Activated CD4-positive, alpha-beta T cell treated with anti-CD3 and anti-CD28 coated beads, Interleukin-2, amount 50 U/mL, for 24 hours (primary cell): ENCODE measurements around the gene SLC17A3.
A peak's percentile ranks its signal among the peaks of the same experiment; 100 is the strongest.

Source experiments
- DNase-seq, 2 donors: peaks; one replicate each; pipeline ENCODE4 v3.0.0-alpha.2; 2020; ENCODE audit warnings: low read depth in 1 of 2, low spot score in 1 of 2

Gene SLC17A3, protein sequence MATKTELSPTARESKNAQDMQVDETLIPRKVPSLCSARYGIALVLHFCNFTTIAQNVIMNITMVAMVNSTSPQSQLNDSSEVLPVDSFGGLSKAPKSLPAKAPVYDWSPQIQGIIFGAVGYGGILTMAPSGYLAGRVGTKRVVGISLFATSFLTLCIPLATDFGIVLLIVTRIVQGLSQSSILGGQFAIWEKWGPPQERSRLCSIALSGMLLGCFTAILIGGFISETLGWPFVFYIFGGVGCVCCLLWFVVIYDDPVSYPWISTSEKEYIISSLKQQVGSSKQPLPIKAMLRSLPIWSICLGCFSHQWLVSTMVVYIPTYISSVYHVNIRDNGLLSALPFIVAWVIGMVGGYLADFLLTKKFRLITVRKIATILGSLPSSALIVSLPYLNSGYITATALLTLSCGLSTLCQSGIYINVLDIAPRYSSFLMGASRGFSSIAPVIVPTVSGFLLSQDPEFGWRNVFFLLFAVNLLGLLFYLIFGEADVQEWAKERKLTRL

DNA sequence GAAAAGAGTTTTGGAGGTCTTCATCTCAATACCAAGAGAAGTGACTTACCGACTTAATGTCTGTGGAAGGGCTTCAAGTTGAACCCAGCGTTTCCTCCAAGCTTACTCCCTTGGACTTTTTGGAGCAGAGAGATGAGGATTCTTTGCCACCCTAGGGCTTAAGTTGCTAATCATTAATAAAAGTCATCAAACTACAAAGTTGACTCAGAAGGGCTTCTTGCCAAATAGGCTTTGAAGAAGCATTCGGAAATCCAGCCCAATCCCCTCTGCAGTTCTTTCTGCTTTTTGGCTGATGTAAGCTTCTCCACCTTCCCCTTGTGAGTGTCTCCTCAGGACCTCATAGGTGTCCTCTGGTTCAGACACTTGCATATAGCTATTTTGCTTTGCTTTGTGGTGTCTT, at the start of gene SLC17A3:
TSS of gene SLC17A3 (minus strand) at position 126 of the 400 bp plus-strand sequence. CDS start 5,856 bp downstream, outside the sequence.
- DNase-seq, result no peak

DNA sequence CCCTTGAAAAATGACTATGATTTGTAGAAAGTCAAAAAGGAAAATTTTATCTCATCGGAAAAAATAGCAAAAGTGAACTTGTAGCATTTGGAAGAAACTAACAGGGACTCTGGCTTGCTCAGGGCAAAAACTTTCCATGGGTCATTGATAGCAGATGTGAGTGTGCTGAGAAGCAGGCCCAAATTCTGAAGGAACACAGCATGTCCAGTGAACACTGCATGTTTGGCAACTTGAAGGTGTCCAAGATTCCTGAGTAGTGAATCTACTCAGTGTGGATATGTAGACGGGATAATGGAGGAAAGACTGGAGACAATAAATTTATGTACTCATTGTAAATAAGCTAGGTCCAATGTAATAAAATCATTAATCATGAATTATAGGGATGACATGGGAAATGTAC, 48.3 kb upstream of the SLC17A3 start:
- no peak for DNase-seq

DNA sequence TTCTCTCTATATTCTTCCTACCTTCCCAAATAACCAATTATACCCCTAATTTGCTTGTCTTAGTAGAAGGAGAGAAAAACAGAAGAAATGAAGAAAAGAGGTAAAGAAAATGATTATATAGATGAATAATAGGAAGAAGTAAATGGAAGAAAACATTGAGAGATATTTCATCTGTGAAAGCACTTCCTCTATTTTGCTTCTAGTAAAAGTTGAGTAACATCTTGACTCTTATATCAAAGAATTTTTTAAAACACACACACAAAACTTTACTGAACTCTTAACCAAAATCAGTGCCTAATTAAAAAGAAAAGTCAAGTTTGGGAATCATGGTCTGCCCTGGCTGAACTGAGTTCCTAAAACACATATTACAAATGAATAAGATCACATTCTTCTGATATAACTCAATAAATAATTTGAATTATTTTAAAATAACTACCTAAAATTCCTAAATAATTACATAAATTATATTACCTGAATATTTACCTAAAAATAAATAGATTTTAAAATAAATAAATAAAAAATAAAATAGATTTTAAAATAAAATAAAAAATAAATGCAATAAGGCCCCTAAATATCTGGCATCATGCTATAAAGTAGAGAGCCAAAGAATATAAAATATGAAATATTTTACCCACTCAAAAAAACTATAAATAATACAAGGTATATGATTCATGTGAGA, 47.6 kb upstream of the SLC17A3 start:
- no peak for DNase-seq

DNA sequence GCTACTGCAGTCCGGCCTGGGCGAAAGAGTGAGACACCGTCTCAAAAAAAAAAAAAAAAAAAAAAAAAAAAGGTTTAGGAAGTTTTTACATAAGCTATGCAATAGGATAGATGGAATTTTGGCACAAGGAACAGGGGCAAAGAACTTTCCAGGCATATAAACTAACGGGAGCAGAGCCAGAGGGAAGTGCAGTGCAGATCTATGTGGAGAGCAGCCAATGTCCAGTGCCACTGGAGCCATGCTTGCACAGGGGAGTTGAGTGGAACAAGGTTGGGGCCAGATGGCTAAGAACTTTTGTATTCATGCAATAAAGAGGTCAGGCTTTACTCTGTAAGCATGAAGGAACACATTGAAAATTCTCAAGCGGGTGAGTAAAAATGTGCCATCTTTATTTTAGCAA, 45.6 kb upstream of the SLC17A3 start:
- DNase-seq, result no peak

DNA sequence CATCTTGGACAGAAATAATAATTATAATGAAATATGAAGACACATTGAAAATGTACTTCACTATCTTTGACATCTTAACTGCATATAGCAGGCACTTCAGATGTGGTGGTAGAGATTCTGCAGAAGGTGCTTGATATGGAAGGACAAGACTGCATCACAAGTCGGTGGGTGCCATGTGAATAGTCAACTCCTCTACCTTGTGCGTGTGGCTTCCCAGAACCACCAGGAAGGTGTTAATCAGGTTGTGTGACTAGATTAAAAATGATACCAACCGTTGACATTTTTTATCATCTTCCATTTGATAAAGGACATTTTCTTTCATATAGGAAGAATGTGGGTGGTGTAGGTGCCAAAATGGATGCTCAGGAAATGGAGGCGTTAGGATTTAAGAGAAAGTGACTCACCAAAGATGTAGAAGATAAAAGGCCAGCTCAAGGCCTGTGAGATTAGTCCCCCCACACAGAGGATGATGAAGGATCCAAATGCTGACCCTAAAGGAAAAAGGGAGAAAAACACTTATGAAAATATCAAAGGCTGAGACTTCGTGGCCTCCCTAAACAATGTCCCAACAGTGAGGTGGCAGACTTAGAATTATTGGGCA, 44.1 kb upstream of the SLC17A3 start:
- DNase-seq, result peak in 1 of 2 donors; percentile 16

DNA sequence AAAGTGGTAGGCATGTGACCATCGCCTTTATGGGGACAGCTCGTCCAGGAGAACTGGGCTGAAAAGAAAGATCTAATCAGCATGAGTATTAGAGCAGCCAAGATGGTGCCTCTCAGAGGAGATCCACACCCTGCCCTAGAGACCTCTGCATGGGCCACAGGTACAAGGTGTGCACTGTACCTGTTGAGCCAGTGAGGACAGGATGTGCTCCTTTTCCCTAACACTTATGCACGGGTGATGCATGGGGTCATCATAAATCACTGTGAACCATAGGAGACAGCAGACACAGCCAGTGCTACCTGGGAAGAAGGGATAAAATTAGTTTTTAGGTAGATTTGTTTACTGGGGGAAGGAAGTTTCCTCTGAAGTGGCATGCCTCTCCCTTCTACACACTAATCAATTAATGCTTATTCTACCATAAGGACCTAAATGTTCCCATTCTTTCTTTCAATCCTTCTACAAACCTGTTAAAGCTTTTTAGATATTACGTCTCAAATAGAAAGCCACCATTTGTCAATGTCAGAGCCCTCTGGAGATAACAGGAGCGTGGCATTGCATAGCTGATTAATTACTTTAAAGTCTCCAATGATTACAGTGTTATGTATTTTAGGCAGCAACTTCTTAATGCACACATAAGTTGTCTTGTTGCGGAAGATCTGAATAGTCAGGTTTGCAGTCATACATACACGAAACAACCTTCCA, 42.9 kb upstream of the SLC17A3 start:
- DNase-seq, result no peak

DNA sequence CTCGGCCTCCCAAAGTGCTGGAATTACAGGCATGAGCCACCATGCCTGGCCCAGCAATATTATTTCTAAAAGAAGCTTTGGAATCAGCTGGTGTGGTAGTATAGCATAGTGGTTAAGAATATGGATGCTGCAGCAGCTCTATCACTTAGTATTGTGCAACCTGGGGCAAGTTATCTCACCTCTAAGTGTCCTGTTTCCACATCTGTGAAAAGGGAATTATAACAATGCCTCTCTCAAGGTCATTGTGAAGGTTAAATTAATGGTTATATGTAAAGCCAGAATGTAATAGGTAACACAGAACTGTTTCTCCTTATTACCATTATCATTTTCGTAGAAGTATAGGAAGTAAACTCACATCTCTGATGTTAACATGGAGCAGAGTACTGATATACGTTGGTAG, 42.3 kb upstream of the SLC17A3 start:
- no peak for DNase-seq

DNA sequence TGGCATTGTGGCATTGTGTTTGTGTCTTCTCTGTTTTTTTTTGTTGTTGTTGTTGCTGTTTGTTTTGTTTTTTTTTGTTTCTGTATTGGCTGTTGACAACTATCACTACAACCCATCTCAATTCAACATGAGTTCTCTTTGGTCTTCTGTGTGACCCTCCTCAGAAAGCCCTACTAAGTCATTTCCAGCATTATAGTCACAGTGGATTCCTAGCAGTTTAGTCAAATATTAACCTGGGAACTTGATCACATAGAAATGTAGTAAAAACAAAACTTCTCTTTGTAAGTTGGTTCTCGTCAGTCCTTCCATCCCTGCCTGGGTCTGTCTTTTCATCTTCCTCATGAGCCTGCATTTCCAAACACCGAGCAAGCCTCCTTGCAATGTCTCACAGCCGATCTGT, 39.7 kb upstream of the SLC17A3 start:
- DNase-seq, result no peak

DNA sequence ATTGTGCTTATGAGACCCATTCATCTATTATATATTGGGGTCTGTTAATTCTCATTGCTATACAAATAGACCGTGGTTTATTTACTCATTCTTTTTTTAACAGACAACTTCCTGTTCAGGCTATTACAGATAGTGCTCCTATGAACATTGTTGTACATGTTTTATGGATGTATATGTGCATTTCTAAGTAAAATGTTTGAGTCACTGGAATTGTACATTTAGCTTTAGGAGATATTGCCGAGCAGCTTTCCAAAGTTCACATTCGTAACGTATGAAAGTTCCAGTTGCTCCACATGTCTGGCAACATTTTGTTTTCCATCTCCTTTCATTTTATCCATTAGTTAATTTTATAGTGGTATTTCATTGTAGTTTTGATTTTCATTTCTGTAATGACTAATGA, 37.3 kb upstream of the SLC17A3 start:
- DNase-seq, result no peak

DNA sequence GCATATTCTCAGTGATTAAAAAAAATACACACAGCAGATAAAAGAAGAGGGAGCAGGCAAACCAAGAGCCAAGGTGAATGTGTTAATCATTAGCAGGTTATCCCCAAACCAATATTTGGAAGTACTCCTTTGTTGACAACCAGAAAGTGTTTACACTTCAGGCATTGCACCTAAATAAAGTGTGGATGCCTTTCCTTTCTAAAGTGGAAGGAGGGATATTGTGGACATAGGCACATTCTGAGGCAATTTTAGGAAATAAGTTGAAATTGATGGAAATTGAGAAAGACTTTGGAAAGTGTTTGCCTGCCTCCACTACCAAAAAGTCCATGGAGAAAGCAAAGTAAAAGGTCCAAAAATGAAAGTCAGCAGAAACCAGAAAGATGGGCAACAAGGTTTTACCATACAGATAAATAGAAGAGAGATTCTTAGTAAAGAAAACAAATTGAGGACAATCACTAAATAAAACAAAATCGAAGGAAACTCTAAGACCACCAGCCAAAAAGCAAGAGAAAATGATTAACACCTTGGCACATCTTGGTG, 33.5 kb upstream of the SLC17A3 start:
- no peak for DNase-seq

DNA sequence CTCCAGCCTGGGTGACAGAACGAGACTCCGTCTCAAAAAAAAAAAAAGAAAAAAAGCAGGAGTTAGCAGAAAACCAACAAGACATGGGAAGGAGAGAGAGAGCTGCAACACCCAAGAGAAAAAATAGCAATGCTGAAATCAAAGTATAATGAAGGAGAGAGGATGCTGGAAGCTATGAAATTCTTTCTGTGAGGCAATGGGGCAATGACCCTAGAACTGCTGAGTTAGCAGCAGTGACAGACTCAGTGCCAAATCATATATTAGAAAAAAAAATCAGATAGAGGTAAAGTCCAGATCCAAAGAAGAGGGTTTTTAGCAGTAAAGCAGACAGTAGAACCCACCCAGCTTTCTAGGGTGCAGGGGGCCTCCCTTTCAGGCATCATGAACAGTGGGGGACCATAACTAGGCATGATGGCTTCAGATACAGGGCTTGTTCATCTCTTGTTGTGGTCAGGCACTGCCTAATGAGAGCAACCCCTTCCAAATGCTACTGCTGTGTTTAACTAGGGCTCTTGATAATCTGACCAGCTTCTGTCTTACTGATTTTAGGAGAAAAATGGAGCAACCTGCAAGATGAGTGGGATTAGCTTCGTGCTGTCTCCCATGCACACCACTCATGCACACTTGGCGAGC, 29.5 kb upstream of the SLC17A3 start:
- no peak for DNase-seq

DNA sequence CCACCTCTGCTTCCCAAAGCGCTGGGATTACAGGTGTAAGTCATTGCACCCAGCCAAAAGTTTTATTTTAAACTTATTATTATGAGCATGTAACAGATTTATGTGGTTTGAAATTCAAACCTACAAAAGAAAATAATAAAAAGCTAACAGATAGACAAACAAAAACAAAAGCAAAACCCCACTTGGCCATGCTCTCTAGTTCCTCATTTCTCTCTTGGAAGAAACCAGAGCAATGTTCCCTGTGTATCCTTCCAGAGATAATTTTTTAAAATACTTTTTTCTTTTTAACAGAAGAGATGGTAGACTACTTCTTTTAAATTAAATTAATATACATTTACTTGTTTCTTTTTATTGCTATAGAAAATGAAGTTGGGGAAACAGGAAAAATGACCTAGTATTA, 28.0 kb upstream of the SLC17A3 start:
- no peak for DNase-seq

DNA sequence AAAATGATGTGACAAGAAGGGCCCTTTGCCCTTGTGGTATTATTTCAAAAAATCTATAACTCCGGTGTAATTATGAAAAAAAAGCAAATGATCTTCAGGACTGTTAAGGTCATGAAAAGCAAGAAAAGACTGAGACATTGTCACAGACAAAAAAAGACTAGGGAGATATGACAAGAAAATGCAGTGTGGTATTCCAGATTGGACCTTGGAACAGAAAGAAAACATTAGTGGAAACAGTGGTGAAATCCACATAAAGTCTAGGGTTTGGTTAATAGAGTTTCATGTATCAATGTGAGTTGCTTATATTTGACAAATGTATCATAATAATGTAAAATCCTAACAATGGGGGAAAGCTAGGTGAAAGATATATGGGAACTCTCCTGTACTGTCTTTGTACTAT, 26.8 kb upstream of the SLC17A3 start:
- no peak for DNase-seq

DNA sequence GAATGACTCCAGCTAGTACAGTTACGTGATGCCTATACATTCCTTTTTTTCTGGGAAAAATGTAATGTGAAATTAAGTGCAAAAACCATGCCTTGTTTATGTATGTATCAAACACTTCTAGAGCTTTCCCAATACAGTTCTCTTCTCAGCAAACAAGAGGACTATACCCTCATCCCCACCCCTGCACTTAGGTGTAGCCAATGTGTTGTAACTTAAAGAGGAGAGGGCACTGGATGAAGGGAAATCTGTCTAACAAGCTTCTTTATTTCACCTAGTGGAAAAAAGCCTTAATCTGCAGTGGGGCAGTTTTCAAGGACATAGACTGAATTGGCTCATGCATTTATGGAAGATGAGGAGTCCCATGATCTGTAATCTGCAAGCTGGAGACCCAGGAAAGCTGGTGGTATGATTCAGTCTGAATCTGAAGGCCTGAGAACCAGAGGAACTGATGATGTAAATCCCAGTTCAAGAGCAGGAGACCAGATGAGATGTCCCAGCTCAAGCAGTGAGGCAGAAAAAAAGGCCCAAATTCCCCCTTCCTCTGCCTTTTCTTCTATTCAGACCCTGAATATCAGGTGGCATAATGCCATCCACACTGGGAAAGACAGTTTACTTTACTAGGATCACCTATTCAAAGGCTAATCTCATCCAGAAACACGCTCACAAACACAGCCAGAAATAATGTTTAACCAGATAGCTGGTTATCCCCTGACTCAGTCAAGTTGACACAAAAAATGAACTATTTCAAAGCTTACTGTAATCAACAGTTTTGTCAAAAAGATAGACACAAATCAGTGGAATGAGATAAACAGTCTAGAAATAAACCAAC, 25.8 kb upstream of the SLC17A3 start:
- no peak for DNase-seq

DNA sequence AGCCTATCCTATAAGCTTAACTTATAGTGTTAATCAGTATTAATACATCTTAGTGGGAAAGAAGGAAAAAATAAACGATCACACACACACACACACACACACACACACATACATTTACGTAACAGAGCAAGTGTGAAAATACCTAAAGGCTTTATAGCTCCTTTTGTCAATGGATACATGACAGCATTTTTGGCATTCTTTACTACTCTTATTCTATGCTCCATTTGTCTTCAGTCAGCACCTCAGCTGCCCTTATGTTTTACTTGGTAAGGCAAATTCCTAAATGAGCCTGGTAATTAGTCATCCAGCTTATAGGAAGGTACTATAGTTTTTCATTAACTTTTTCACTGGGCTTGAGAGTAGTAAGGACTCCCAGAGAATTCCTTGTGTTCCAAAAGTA, 25.1 kb upstream of the SLC17A3 start:
- DNase-seq, result no peak

DNA sequence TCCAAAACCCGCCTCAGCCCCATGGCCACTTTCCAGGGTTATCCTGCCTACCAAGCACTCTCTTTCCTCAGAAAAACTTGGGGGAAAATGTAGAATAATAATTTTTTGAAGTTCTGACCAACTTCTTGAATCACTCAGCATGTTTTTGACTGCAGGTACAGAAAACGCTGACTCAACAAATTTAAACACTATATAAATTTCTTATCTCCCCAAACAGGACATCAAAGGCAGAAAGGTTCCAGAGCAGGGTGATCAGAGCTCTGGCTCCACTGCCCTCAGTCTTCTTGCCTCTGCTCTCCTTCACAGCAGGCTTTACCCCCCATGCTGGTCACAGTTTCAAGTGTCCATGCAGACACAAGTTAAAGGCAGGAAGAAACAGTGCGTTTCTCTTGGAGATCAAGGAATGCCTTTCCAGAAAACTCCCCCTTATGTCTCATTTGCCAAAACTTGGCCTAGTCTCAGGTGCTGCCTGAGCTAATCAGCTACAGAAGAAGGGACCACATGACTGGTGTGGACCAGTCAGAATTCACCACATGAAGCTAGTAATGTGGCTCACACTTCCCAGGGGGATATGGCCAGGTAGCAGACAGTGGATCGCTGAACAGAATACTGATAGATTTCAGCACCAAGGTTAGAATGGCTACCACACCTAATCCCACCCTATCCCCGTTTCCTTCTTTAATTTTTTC, 24.4 kb upstream of the SLC17A3 start:
- DNase-seq, result no peak

DNA sequence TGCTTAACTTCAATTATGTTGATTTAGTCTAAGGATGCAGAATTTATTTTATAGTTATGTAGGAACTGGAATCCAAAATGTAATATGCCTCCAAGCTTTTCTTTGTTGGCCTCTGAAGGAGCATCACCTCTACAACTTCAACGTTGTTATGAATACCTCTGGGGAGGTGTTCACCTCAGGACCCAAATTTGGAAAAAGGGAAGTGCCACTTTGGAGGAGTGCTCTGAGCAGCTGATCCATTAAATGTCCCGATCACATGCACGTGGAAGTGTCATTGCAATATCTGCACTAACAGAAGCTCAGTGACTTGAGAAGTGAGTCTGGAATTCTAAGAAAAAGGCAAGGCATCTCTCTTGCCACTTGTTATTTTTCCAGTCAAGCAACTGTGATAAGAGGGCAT, 22.2 kb upstream of the SLC17A3 start:
- no peak for DNase-seq

DNA sequence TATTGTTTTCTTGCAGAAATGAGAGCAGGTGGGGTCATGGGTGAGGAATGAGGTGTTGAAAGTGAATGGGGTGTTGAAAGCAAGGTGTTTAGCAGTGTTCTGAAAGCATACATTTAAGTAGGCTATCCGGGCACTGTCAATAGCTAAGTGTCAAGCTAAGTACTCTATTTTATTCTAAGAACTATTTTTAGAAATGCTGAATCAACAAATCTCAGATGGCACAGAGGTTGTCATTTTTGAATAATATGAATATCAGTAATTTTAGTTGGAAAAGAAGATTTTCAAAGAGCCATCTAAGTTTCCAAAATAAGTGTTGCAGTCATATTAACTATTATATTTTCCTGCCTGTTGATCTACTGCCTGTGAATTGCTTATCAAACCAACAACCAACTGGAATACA, 21.7 kb upstream of the SLC17A3 start:
- DNase-seq, result no peak

DNA sequence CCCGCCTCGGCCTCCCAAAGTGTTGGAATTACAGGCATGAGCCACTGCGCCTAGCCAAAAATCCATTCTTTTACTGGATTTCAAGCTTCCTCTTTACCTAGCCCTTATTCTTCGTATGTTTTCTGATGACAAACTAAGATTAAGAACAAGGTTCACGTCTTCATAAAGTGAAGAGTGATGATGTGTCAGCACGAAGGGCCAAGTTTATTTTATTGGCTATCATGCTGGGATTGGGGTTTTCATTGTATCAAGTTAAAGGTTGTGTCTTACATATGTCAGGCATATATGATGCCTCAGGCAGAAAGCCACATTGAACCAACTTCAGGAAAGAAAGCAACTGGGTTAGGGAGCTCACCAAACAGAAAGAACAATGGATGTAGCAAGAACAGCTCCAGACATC, 19.7 kb upstream of the SLC17A3 start:
- no peak for DNase-seq
